Endothelial cell of umbilical vein (primary cell): ENCODE data around the gene RBPJL. TPM values are rescaled to one million over a fixed set of nuclear protein-coding genes. Genes with fewer than 3 reads are reported as not detected.

Source experiments
- BruUV-seq: library from RNA; stranded (reverse); fragments of 400-500 nt; replicated peaks from 2 replicates; lab custom pipeline; 2021; lab: Mats Ljungman, UMichigan
- CTCF ChIA-PET: fragments of 300-600, 350-600 bp; sonication (Branson Sonifier 250); formaldehyde crosslinking; loops from one replicate; lab custom pipeline; 2021; ENCODE audit warnings: antibody characterized with exemption, inconsistent platforms; lab: Charles Lee
- POLR2A ChIA-PET: fragments of 300-600, 350-600 bp; sonication (Branson Sonifier 250); formaldehyde crosslinking; loops from one replicate; lab custom pipeline; 2021; ENCODE audit warnings: antibody characterized with exemption, inconsistent platforms; lab: Charles Lee
- DNase-seq: peaks from one replicate; pipeline ENCODE4 v3.0.0-alpha.2; 2011; ENCODE audit warnings: low read depth, low spot score
- FAIRE-seq: peaks from 2 replicates; lab custom pipeline; 2011; peaks lifted over from hg19 to GRCh38; lab: Jason Lieb, UNC
- H2AFZ ChIP-seq: 2 replicates; pipeline ENCODE4 v1.6.0; 2012; ENCODE audit warnings: low read depth, low read length, control low read depth, inconsistent platforms
- H3K27ac ChIP-seq: 2 replicates; pipeline ENCODE4 v1.5.1; 2011; ENCODE audit warnings: low read depth, mild to moderate bottlenecking, control low read depth, low read length, moderate library complexity; ENCODE audit not compliant: insufficient read depth
- H3K27me3 ChIP-seq, 2 experiments: 2 replicates each; pipeline versions ENCODE4 v1.6.0 to v1.6.1; 2011; ENCODE audit warnings: low read length in 2 of 2, mixed read lengths in 1 of 2; ENCODE audit not compliant: control insufficient read depth in 2 of 2, insufficient read depth in 2 of 2
- H3K36me3 ChIP-seq, 2 experiments: 2 replicates in 1 of 2; 3 replicates in 1 of 2; pipeline ENCODE4 v1.5.1; 2011; ENCODE audit warnings: low read length in 2 of 2, mild to moderate bottlenecking in 1 of 2, moderate library complexity in 1 of 2; ENCODE audit not compliant: control insufficient read depth in 2 of 2, insufficient read depth in 2 of 2; ENCODE audit errors: extremely low read depth in 1 of 2
- H3K4me1 ChIP-seq: 3 replicates; pipeline ENCODE4 v1.5.1; 2011; ENCODE audit warnings: mild to moderate bottlenecking, low read length; ENCODE audit not compliant: control insufficient read depth, insufficient read depth; ENCODE audit errors: extremely low read depth
- H3K4me2 ChIP-seq: 2 replicates; pipeline ENCODE4 v1.6.1; 2011; ENCODE audit warnings: low read length, control low read depth, mixed read lengths; ENCODE audit not compliant: insufficient read depth
- H3K4me3 ChIP-seq, 3 experiments: fragments of 200-600 bp in 1 of 3; sonication (generic), shearing (Covaris generic) in 1 of 3; replicated peaks in 1 of 3; 2 replicates each; pipeline ENCODE4 v1.5.1; 2011 to 2016; ENCODE audit warnings: control low read depth in 3 of 3, low read length in 3 of 3, mild to moderate bottlenecking in 2 of 3, inconsistent platforms in 1 of 3, low read depth in 1 of 3, moderate library complexity in 1 of 3; ENCODE audit not compliant: insufficient read depth in 1 of 3
- H3K79me2 ChIP-seq: 2 replicates; pipeline ENCODE4 v1.6.0; 2012; ENCODE audit warnings: low read length, inconsistent platforms; ENCODE audit not compliant: control insufficient read depth, insufficient read depth
- H3K9ac ChIP-seq: replicated peaks from 2 replicates; pipeline ENCODE3; 2011; ENCODE audit warnings: low read length, control low read depth; ENCODE audit not compliant: insufficient read depth; ENCODE audit errors: extremely low read depth
- H3K9me1 ChIP-seq: replicated peaks from 3 replicates; pipeline ENCODE4 v1.6.0; 2011; ENCODE audit warnings: mild to moderate bottlenecking, low read length; ENCODE audit not compliant: control insufficient read depth, insufficient read depth; ENCODE audit errors: extremely low read depth
- H3K9me3 ChIP-seq: replicated peaks from 2 replicates; pipeline ENCODE4 v1.5.1; 2012; ENCODE audit warnings: low read length, inconsistent platforms; ENCODE audit not compliant: control insufficient read depth, insufficient read depth
- H4K20me1 ChIP-seq: replicated peaks from 2 replicates; pipeline ENCODE3; 2011; ENCODE audit warnings: mild to moderate bottlenecking, low read length; ENCODE audit not compliant: control insufficient read depth, insufficient read depth; ENCODE audit errors: extremely low read depth
- EZH2 ChIP-seq: IDR thresholded peaks from 2 replicates; pipeline ENCODE4 v1.6.1; 2012; ENCODE audit warnings: borderline replicate concordance, low read depth, mild to moderate bottlenecking, moderate library complexity, low read length, inconsistent platforms; ENCODE audit not compliant: severe bottlenecking
- FOS ChIP-seq: IDR thresholded peaks from 2 replicates; pipeline ENCODE4 v1.6.1; 2011; ENCODE audit warnings: mild to moderate bottlenecking, low read length, moderate library complexity, borderline replicate concordance; ENCODE audit not compliant: insufficient read depth
- GATA2 ChIP-seq: IDR thresholded peaks from 2 replicates; pipeline ENCODE4 v1.7.0; 2011; ENCODE audit warnings: low read depth, mild to moderate bottlenecking, moderate library complexity, mixed read lengths, low read length; ENCODE audit not compliant: insufficient read length, insufficient read depth
- JUN ChIP-seq: IDR thresholded peaks from 2 replicates; pipeline ENCODE4 v1.6.1; 2011; ENCODE audit warnings: borderline replicate concordance, low read depth; ENCODE audit not compliant: insufficient read length, insufficient read depth
- MYC ChIP-seq: IDR thresholded peaks from one replicate; pipeline ENCODE4 v1.6.1; 2011; ENCODE audit warnings: mild to moderate bottlenecking, low read depth, low read length
- POLR2A ChIP-seq: IDR thresholded peaks from 2 replicates; pipeline ENCODE4 v1.6.1; 2012; ENCODE audit warnings: low read depth, mild to moderate bottlenecking, control low read depth, low read length
- POLR2AphosphoS5 ChIP-seq: IDR thresholded peaks from 2 replicates; pipeline ENCODE4 v1.6.1; 2012; ENCODE audit warnings: low read depth, mild to moderate bottlenecking, control low read depth, low read length, moderate library complexity; ENCODE audit not compliant: insufficient read depth
- dilution Hi-C: fragments of 300-500 bp; cut with MboI; formaldehyde crosslinking; loops from one replicate; pipeline ENCODE4 v1.15.0; 2019; ENCODE audit warnings: low sequenced_read_pairs; ENCODE audit not compliant: extremely low pct_ligation_motif_present
- intact Hi-C: fragments of 100-400 bp; cut with micrococcal nuclease; formaldehyde crosslinking; loops from one replicate; pipeline ENCODE4 v1.10.0; 2022
- polyA plus RNA-seq, 4 experiments: library from polyadenylated mRNA; depleted of rRNA in 3 of 4; stranded (reverse) in 3 of 4; unstranded in 1 of 4; fragments of >200 nt; gene quantifications; 2 replicates each; pipeline versions ENCODE4 v1.2.1 to v1.2.3, GENCODE V29; 2011 to 2012; ENCODE audit warnings: missing spikeins in 1 of 4
- total RNA-seq: library from RNA; stranded (reverse); gene quantifications from 2 replicates; pipeline ENCODE4 v1.2.3, GENCODE V29; 2021
- TF ChIP-seq, protein P1 (sequence below): IDR thresholded peaks from 2 replicates; pipeline ENCODE4 v1.6.1; 2011; ENCODE audit not compliant: insufficient read depth, insufficient read length
- TF ChIP-seq, protein P2 (sequence below), 2 donors: IDR thresholded peaks; 1 replicate in 1 of 2; 2 replicates in 1 of 2; pipeline ENCODE4 v1.5.1; 2011; ENCODE audit warnings: low read length in 2 of 2, mild to moderate bottlenecking in 2 of 2, moderate library complexity in 2 of 2, control low read depth in 1 of 2, inconsistent platforms in 1 of 2, low read depth in 1 of 2; ENCODE audit not compliant: insufficient read depth in 1 of 2; ENCODE audit errors: extremely low read depth in 1 of 2

RBPJL gene
- total and polyA plus RNA-seq, 2 donors (not counting 3 experiments of a cell fraction or from before 2014, with no cell fraction given), result not detected

DNA sequence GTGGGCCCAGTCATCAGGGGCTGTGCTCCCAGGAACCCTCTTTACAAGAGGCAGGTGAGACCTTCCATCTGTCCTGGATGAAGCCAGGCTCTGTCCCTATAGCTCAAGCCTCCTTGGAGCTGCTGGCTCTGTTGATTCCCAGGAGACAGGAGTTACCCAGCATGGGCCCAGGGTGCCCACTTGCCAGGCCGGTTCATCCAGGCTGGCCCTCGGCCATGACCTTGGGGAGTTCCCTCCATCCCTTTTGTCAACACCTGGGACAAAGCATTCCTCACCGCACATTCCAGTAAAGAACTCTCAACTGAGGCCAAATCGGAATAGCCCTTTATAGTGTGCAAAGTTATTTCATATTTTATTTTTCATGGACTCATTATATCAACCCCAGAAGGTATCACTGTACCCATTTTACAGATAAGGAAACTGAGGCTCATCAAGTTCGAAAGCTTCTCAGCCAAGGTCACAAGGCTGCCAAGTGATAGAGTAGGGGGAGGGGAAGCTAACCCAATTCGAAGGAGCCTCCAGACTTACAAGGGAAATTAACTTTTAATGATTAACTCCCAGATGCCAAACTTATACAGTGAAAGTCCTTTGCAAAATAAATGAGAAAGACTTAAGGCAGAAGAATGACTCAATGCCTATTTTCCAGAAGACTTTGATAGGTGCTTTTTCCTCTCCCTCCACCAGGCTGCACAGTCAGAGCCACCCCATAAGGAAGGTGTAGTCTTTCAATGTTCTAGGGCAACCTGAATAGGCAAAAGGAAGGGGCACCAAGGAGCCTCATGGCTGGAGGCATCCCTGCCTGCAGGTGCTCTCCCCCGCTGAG, 23.1 kb downstream of the RBPJL start:
- no peaks in the 10 kb centered on the region for H3K27me3 ChIP-seq
- no peaks in the 10 kb centered on the region for H4K20me1 ChIP-seq
- intact Hi-C loops, result loop anchor here (1.0 kb wide), 1 partner anchor 10 kb away; no protein-coding TSS in a partner anchor
- BruUV-seq, result no TSS peak
- POLR2A ChIA-PET, result no interaction called here
- H3K9me3 ChIP-seq, result no peaks in the 10 kb centered on the region
- dilution Hi-C loops, result no loop called here
- FAIRE-seq (no peak), DNase-seq (no peak)
- H3K36me3 ChIP-seq, result peaks cover 8 to 14% of the 10 kb centered on the region in 2 experiments
- no peaks in the 10 kb centered on the region for H3K9me1 ChIP-seq
- no peaks in the 10 kb centered on the region for H3K79me2 ChIP-seq
- TF ChIP-seq FOS (no peak), MYC (no peak), POLR2AphosphoS5 (no peak), JUN (no peak), GATA2 (no peak), EZH2 (no peak), POLR2A (no peak)
- TF ChIP-seq, protein P1, sequence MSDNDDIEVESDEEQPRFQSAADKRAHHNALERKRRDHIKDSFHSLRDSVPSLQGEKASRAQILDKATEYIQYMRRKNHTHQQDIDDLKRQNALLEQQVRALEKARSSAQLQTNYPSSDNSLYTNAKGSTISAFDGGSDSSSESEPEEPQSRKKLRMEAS, result no peak
- TF ChIP-seq, protein P2, sequence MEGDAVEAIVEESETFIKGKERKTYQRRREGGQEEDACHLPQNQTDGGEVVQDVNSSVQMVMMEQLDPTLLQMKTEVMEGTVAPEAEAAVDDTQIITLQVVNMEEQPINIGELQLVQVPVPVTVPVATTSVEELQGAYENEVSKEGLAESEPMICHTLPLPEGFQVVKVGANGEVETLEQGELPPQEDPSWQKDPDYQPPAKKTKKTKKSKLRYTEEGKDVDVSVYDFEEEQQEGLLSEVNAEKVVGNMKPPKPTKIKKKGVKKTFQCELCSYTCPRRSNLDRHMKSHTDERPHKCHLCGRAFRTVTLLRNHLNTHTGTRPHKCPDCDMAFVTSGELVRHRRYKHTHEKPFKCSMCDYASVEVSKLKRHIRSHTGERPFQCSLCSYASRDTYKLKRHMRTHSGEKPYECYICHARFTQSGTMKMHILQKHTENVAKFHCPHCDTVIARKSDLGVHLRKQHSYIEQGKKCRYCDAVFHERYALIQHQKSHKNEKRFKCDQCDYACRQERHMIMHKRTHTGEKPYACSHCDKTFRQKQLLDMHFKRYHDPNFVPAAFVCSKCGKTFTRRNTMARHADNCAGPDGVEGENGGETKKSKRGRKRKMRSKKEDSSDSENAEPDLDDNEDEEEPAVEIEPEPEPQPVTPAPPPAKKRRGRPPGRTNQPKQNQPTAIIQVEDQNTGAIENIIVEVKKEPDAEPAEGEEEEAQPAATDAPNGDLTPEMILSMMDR (IDR thresholded peaks at IDR 0.05; ENCODE audit: extremely low read depth in 1 of 2, insufficient read depth in 1 of 2, low read depth in 1 of 2, low read length in 2 of 2), result no peak
- H3K9ac ChIP-seq, result no peak overlapping the region
- H3K4me1 ChIP-seq, result no peaks in the 10 kb centered on the region
- H3K4me2 ChIP-seq, result no peak overlapping the region
- no peak overlapping the region for H3K27ac ChIP-seq
- CTCF ChIA-PET, result interaction anchor here (1.0 to 15.2 kb wide), 2 partner anchors 107 to 125 kb away, joined by 3 to 389 read pairs; no protein-coding TSS in a partner anchor
- H2AFZ ChIP-seq, result no peak overlapping the region
- no peak overlapping the region for H3K4me3 ChIP-seq
